HG02885 (cell line): ENCODE measurements around the gene SPSB2.

ENCODE experiments used
- ATAC-seq: cut with Tn5 transposase; IDR thresholded peaks from one replicate; pipeline ENCODE4 v1.9.1; 2021; ENCODE audit warnings: mild to moderate bottlenecking; ENCODE audit not compliant: unreplicated experiment, poor library complexity

Gene SPSB2

GRCh38 chr12:6854036-6854435, 19.1 kb downstream of the SPSB2 start:
- ATAC-seq = no peak

GRCh38 chr12:6853626-6854025, 19.5 kb downstream of the SPSB2 start:
- ATAC-seq = no peak

- ATAC-seq = no peak
Measured at GRCh38 chr12:6852651-6853354, 20.3 kb downstream of the SPSB2 start.

- peak; percentile 73 for ATAC-seq
Measured at GRCh38 chr12:6851921-6852650, 21.0 kb downstream of the SPSB2 start, which contains the start of gene USP5. Gene USP5 (plus strand): TSS chr12:6852150. CDS start chr12:6852180, 30 bp downstream.

- ATAC-seq = peak; percentile 59
Measured at GRCh38 chr12:6851153-6851920, 21.8 kb downstream of the SPSB2 start, which contains the start of gene CDCA3. Gene CDCA3 (minus strand): TSS chr12:6851286. CDS start chr12:6850952, 334 bp downstream.

GRCh38 chr12:6850796-6851152, 22.3 kb downstream of the SPSB2 start:
- no peak for ATAC-seq

- ATAC-seq = no peak
Measured at GRCh38 chr12:6849976-6850560, 23.0 kb downstream of the SPSB2 start.

- no peak for ATAC-seq
Measured at GRCh38 chr12:6849427-6849826, 23.7 kb downstream of the SPSB2 start.

GRCh38 chr12:6847676-6848075, 25.4 kb downstream of the SPSB2 start:
- no peak for ATAC-seq

- ATAC-seq = no peak
Measured at GRCh38 chr12:6846316-6846869, 26.7 kb downstream of the SPSB2 start.

GRCh38 chr12:6845395-6845794, 27.7 kb downstream of the SPSB2 start:
- no peak for ATAC-seq

- ATAC-seq = no peak
Measured at GRCh38 chr12:6843118-6843902, 29.8 kb downstream of the SPSB2 start.

GRCh38 chr12:6842075-6842474, 31.0 kb downstream of the SPSB2 start:
- no peak for ATAC-seq

GRCh38 chr12:6840761-6841515, 32.2 kb downstream of the SPSB2 start, which contains the start of gene GNB3:
Gene GNB3 (plus strand): TSS chr12:6840925. CDS start chr12:6841288, 363 bp downstream.
- no peak for ATAC-seq

- ATAC-seq = no peak
Measured at GRCh38 chr12:6840330-6840729, 32.8 kb downstream of the SPSB2 start.

- ATAC-seq = peak; percentile 84
Measured at GRCh38 chr12:6839482-6840201, 33.5 kb downstream of the SPSB2 start.

- ATAC-seq = no peak
Measured at GRCh38 chr12:6838854-6839253, 34.2 kb downstream of the SPSB2 start.
